Ovary (tissue), 9 donors: ENCODE results near the gene TMEM72. TPM values are rescaled to one million over a fixed set of nuclear protein-coding genes. Genes with fewer than 3 reads are reported as not detected.

Experiments used
- DNase-seq, 5 donors: peaks; one replicate each; pipeline ENCODE4 v3.0.0-alpha.2; 2019 to 2020
- H3K27ac ChIP-seq, 2 donors: fragments of 200-600 bp; one replicate each; pipeline versions ENCODE4 v1.5.1 to v1.8.0; 2019 to 2022
- H3K27me3 ChIP-seq: fragments of 200-600 bp; one replicate; pipeline ENCODE4 v1.8.0; 2022
- H3K36me3 ChIP-seq: fragments of 200-600 bp; sonication (generic); one replicate; pipeline ENCODE4 v1.5.1; 2019
- H3K4me1 ChIP-seq: one replicate; pipeline ENCODE4 v1.8.1; 2013; ENCODE audit warnings: mild to moderate bottlenecking, moderate library complexity; ENCODE audit not compliant: insufficient read depth
- H3K4me3 ChIP-seq: fragments of 200-600 bp; sonication (generic); one replicate; pipeline ENCODE4 v1.5.1; 2017
- H3K9me3 ChIP-seq, 2 donors: fragments of 200-600 bp in 1 of 2; sonication (generic) in 1 of 2; one replicate each; pipeline versions ENCODE4 v1.5.1 to v1.8.1; 2013 to 2019; ENCODE audit warnings: mild to moderate bottlenecking in 1 of 2, moderate library complexity in 1 of 2
- CTCF ChIP-seq, 3 donors: fragments of 450-650 bp in 2 of 3; fragments of 200-600 bp in 1 of 3; IDR thresholded peaks; one replicate each; pipeline versions ENCODE4 v1.5.1 to v1.8.0; 2016 to 2022; ENCODE audit warnings: antibody characterized with exemption in 3 of 3, mild to moderate bottlenecking in 1 of 3
- EP300 ChIP-seq: sonication (generic); formaldehyde crosslinking; IDR thresholded peaks from one replicate; pipeline ENCODE4 v1.6.1; 2017; ENCODE audit warnings: antibody characterized with exemption
- POLR2A ChIP-seq: fragments of 450-650 bp; IDR thresholded peaks from one replicate; pipeline ENCODE4 v1.6.1; 2017; ENCODE audit warnings: antibody characterized with exemption, mild to moderate bottlenecking, moderate library complexity
- WGBS, 3 donors: extraction: QIAGEN DNeasy Blood & Tissue Kit in 1 of 3; methylation state at CpG; one replicate each; pipeline versions ENCODE4 v1.1.5 to v1.1.7; 2013 to 2017; 5-methylcytosine and 5-hydroxymethylcytosine counted together
- intact Hi-C, 4 donors: fragments of 100-400 bp; cut with DNase I; formaldehyde crosslinking; loops; one replicate each; pipeline versions ENCODE4 v1.11.0 to v1.15.1; 2022 to 2023
- polyA plus RNA-seq, 2 donors: library from polyadenylated mRNA; stranded (reverse); fragments of 200-250 nt in 1 of 2; fragments of 350-450 nt in 1 of 2; fragmentation: Illumina TruSeq in 1 of 2; extraction: RNeasy Lipid Tissue Mini Kit (QIAGEN cat#74804) in 1 of 2; gene quantifications; one replicate each; pipeline ENCODE4 v1.2.3, GENCODE V29; 2013 to 2014
- total RNA-seq, 7 donors: library from RNA; depleted of rRNA in 2 of 7; stranded (reverse); fragments of >200 nt in 2 of 7; fragmentation: NEBNext Ultra II Directional in 3 of 7; extraction: Animal tissue kit (Norgen Biotek cat#: 25700) in 3 of 7; gene quantifications; one replicate each; pipeline versions ENCODE4 v1.1.0 to v1.2.4, GENCODE V29; 2016 to 2023
- donor health status: DM: no; HTN: no; CAD: no; lungs with moderate emphysema.
- donor health status: DM: no; HTN: no; CAD: no.
- donor health status: Bipolar disorder and iron deficiency.
- donor health status: DM: yes; HTN: yes; CAD: no.
- donor health status: DM: no; HTN: no; CAD: no.
- donor health status: DM: yes; HTN: yes; CAD: no.

Gene TMEM72
- total and polyA plus RNA-seq, 9 donors, result 0.05 TPM; not detected in 8

DNA sequence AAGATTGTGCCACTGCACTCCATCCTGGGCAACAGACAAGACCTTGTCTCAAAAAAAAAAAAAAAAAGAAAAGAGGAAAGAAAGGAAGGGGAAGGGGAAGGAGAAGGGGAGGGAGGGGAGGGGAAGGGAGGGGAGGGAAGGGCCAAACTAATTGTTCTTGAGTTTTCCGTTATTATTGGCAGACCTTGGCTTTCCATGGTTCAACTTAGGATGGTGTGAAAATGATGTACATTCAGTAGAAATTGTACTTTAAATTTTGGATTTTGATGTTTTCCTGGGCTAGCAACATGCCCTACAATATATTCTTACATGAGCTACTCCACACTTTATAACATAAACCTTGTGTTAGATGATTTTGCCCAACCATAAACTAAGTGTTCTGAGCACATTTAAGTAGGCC lies 1.2 kb upstream of the TMEM72 start:
- 75 to 88% (median 85%) methylated on average over 1 of the region's 1 CpG for WGBS, 3 donors
- Histone ChIP-seq H3K36me3 (no peaks in the 10 kb centered on the region), H3K9me3 (no peaks in the 10 kb centered on the region), H3K27me3 (no peaks in the 10 kb centered on the region), H3K4me1 (peaks cover 5% of the 10 kb centered on the region), H3K4me3 (no peak overlapping the region), H3K27ac (no peak overlapping the region)
- intact Hi-C loops, result no loop called here
- no peak for DNase-seq
- no peak for TF ChIP-seq EP300
- TF ChIP-seq CTCF (IDR thresholded peaks at IDR 0.05), result no peak
- TF ChIP-seq POLR2A, result no peak

- no peak overlapping the region for H3K27ac ChIP-seq
- no peaks in the 10 kb centered on the region for H3K9me3 ChIP-seq
- no peaks in the 10 kb centered on the region for H3K27me3 ChIP-seq
- H3K36me3 ChIP-seq, result no peaks in the 10 kb centered on the region
- intact Hi-C loops, result no loop called here
- no peak overlapping the region for H3K4me3 ChIP-seq
- H3K4me1 ChIP-seq, result peaks cover 5% of the 10 kb centered on the region
- 15 to 33% (median 18%) methylated on average over 7 of the region's 7 CpGs for WGBS, 3 donors
- no peak for DNase-seq
- no peak for TF ChIP-seq POLR2A
- no peak for TF ChIP-seq EP300
- no peak for TF ChIP-seq CTCF (IDR thresholded peaks at IDR 0.05)
Measured at GRCh38 chr10:44910602-44911001, 535 bp upstream of the TMEM72 start.

DNA sequence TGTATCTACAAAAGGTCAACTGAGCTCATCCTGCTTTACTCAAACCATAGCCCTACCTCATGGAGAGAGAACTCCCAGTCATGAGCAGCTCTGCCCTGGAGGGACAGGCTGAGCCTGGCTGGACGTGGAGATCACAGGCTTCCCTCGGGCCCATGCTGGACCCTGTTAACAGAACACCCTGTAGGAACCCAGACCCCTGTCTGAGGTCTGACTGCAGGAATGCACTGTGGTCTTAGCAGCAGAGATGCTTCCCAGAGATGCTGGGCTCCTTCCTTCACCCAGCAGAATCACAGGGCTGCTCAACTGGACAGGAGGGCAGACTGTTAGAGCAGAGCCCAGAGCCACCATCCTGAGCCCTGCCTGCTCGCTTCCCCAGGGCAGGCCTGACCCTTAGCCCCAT lies 814 bp downstream of the TMEM72 start:
- 92 to 99% (median 93%) methylated on average over 3 of the region's 3 CpGs for WGBS, 3 donors
- intact Hi-C loops, result no loop called here
- H3K4me1 ChIP-seq, result peaks cover 5% of the 10 kb centered on the region
- no peak overlapping the region for H3K4me3 ChIP-seq
- H3K27ac ChIP-seq, result no peak overlapping the region
- no peaks in the 10 kb centered on the region for H3K36me3 ChIP-seq
- TF ChIP-seq CTCF (IDR thresholded peaks at IDR 0.05), result no peak
- TF ChIP-seq EP300, result no peak
- TF ChIP-seq POLR2A, result no peak
- no peaks in the 10 kb centered on the region for H3K9me3 ChIP-seq
- DNase-seq, result no peak
- no peaks in the 10 kb centered on the region for H3K27me3 ChIP-seq

GRCh38 chr10:44913350-44914081 lies 2.4 kb downstream of the TMEM72 start:
- intact Hi-C loops, result no loop called here
- no peak for DNase-seq
- H3K27ac ChIP-seq, result no peak overlapping the region
- no peaks in the 10 kb centered on the region for H3K27me3 ChIP-seq
- TF ChIP-seq EP300, result no peak
- no peak for TF ChIP-seq POLR2A
- TF ChIP-seq CTCF (IDR thresholded peaks at IDR 0.05), result no peak
- H3K4me3 ChIP-seq, result no peak overlapping the region
- H3K4me1 ChIP-seq, result peaks cover 5% of the 10 kb centered on the region
- H3K9me3 ChIP-seq, result no peaks in the 10 kb centered on the region
- no peaks in the 10 kb centered on the region for H3K36me3 ChIP-seq
- WGBS, 3 donors, result 65 to 77% (median 75%) methylated on average over 12 of the region's 12 CpGs
